T47D (cell line): ENCODE results near the gene MYO3A.

ENCODE experiments used
- DNase-seq, 2 experiments: peaks; one replicate each; pipeline versions ENCODE4 v3.0.0 to v3.0.0-alpha.2; 2011 to 2012; ENCODE audit warnings: low read depth in 1 of 2, low spot score in 1 of 2
- JUND ChIP-seq: IDR thresholded peaks from 2 replicates; pipeline ENCODE4 v1.6.1; 2012; ENCODE audit warnings: low read depth
- in situ Hi-C: cut with HindIII; loops from 2 replicates; pipeline ENCODE4 v1.10.0; 2016; ENCODE audit warnings: low sequenced_read_pairs, low pct_unique_long_range_greater_than_20kb

MYO3A gene

DNA sequence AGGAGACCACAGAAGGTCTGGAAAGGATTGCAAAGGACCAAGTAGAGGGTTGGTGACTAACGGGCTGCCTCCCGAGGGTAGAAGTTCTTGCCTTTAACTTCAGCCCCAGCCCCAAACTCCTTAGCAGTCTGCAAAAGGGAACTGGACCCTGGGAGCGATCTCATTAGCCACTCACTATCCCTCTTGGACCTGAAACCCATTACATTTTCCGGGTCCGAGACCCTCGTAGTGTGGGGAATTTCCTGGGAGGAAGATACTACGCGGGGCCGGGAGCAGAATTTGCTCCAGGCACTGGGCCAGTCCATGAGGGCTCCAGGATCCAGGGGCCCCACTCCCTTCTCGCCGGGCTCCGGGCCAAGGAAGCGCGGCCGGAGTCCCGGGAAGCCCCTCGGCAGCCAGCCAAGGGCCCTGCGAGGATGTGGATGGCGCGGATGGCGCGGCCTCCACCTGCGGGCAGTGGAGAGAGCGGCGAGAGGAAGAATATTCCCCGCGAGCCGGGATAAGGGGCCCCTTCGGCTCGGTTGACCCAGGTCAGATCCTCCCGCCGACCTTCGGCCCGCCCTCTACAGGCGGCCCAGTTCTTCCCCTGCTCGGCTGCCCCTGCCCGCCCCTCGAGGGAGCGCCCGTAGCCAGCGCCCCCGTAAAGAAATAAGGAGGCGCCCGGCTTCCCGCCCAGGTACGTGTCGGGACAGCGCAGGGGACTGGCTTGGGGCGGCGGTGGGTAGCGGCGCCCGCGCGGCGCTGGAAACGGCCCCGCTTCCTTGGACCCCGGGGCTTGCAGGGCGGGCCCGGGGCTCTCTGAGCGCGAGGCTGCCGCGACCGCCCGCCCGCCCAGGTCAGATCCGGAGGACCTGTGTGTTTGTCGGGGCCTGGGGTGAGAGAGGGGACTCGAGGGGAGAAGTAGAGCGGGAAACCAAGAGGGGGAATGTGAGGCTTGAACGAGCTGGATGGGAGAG, at the start of gene MYO3A:
MYO3A (plus strand) TSS at position 577 of the 956 bp plus-strand sequence. CDS start 17,882 bp downstream, outside the sequence.
- in situ Hi-C loops, result no loop called here
- DNase-seq, result no peak
- no peak for TF ChIP-seq JUND

DNA sequence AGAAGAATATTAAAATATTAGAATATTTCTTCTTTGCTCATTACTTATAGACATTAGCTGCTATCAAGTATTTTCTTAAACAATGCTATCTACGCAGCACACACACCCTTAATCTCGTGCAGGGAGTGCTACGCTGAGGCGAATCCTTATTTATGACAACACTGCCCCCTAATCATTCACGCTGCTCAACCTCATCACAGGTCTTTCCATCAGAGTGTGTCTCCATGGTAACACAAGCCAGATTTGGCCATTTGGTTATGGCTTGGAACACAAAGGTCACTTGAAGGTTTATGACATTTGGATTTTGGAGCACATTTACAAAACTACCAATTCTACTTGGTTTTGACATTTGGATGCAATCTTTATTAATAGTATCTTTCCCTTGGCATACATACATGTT, 45.4 kb upstream of the MYO3A start:
- in situ Hi-C loops, result no loop called here
- no peak for DNase-seq
- TF ChIP-seq JUND, result no peak

GRCh38 chr10:25890995-25891394, 43.0 kb upstream of the MYO3A start:
- in situ Hi-C loops, result no loop called here
- no peak for DNase-seq
- TF ChIP-seq JUND, result no peak

DNA sequence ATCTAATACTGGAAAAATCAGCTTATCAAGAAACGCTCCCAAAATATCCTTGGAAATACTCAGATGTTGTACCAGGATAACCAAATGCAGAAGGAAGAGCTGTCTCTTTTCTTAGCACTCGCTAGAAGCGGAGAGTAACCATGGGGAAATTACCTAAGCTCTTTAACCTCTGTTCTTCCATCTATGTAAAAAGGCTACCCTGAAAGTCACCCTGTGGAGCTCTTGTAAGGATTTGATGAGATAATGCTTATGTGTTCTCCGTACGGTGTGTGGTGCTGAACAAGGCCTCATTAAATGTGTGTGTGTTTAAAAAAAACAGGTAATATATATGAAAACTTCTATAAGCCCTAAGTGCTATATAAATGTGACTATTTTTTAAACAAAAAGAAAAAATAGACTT, 38.2 kb upstream of the MYO3A start:
- in situ Hi-C loops, result no loop called here
- no peak for DNase-seq
- TF ChIP-seq JUND, result no peak

GRCh38 chr10:25896421-25896820, 37.6 kb upstream of the MYO3A start:
- no peak for TF ChIP-seq JUND
- DNase-seq, result no peak
- in situ Hi-C loops, result no loop called here

GRCh38 chr10:25899304-25899703, 34.7 kb upstream of the MYO3A start:
- no peak for TF ChIP-seq JUND
- in situ Hi-C loops, result no loop called here
- no peak for DNase-seq

GRCh38 chr10:25901199-25901598, 32.8 kb upstream of the MYO3A start:
- DNase-seq, result no peak
- in situ Hi-C loops, result no loop called here
- TF ChIP-seq JUND, result no peak

GRCh38 chr10:25902002-25902401, 32.0 kb upstream of the MYO3A start:
- TF ChIP-seq JUND, result no peak
- in situ Hi-C loops, result no loop called here
- no peak for DNase-seq

DNA sequence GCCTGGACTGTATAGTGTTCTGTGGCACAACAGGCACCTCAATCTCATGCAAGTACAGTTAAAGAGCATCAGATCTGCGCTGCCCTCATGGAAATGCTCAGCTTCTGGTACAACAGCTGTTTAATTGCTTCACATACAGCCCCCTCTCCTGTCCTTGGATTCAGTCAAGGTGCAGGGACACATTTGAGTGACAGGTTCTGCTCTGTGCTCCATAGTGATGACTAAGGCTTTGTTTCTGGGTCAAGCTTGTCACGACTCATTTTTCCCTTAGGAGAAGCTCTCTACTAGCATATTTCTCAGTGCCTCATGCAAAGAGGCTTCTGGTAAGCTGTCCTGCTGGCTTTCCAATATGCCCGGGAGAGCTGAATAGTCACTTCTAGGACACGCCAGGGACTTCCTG, 26.8 kb upstream of the MYO3A start:
- DNase-seq, result no peak
- in situ Hi-C loops, result no loop called here
- TF ChIP-seq JUND, result no peak

GRCh38 chr10:25912866-25913265, 21.2 kb upstream of the MYO3A start:
- in situ Hi-C loops, result no loop called here
- no peak for TF ChIP-seq JUND
- DNase-seq, result no peak

DNA sequence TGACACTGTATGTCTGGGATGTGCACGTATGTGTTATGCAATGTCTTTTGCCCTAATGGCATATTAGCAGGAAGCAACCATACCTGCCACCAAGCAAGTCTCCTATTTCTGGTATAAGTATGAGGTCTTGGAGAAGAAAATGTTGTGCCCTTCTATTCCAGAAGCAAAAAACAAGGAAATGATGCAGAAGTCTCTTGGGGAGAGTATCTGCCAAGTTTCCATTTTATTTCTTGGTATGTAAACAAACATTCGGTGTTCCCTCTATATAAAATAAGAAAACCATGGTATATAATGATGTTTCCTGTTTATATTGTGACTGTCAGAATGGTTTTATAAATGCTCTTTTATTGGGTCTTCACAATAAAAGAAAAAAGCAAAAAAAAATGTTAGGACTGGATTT, 19.3 kb upstream of the MYO3A start:
- DNase-seq, result no peak
- no peak for TF ChIP-seq JUND
- in situ Hi-C loops, result no loop called here

GRCh38 chr10:25934621-25935139, 651 bp downstream of the MYO3A start:
- in situ Hi-C loops, result no loop called here
- DNase-seq, result peak in 1 of 2 experiments; percentile 11
- no peak for TF ChIP-seq JUND

GRCh38 chr10:25938405-25938804, 4.4 kb downstream of the MYO3A start:
- in situ Hi-C loops, result no loop called here
- no peak for TF ChIP-seq JUND
- no peak for DNase-seq

GRCh38 chr10:25944771-25945170, 10.7 kb downstream of the MYO3A start:
- TF ChIP-seq JUND, result no peak
- no peak for DNase-seq
- in situ Hi-C loops, result no loop called here
